WTC11 (cell line): ENCODE results near the gene INF2. TPM values are rescaled to one million over a fixed set of nuclear protein-coding genes. Genes with fewer than 3 reads are reported as not detected.

Source experiments
- ATAC-seq: fragments of 200-7000 bp; cut with Tn5 transposase; 2 replicates; pipeline ENCODE4 v1.10.0; 2021; ENCODE audit warnings: mild to moderate bottlenecking, moderate library complexity
- CTCF ChIA-PET: fragments of 300-600 bp; sonication (Branson Sonifier 250); formaldehyde crosslinking; loops from one replicate; lab custom pipeline; 2021; ENCODE audit warnings: antibody characterized with exemption; lab: Charles Lee
- POLR2A ChIA-PET: fragments of 350-600 bp; sonication (Branson Sonifier 250); formaldehyde crosslinking; loops from one replicate; lab custom pipeline; 2021; ENCODE audit warnings: antibody characterized with exemption; lab: Charles Lee
- DNase-seq: peaks from one replicate; pipeline ENCODE4 v3.0.0; 2021; ENCODE audit warnings: low spot score
- H3K27ac Mint-ChIP-seq: 2 replicates; pipeline ENCODE4 v1.8.0; 2021; ENCODE audit warnings: mixed read lengths
- H3K27me3 Mint-ChIP-seq: 2 replicates; pipeline ENCODE4 v1.8.0; 2021; ENCODE audit warnings: low read depth, mild to moderate bottlenecking, moderate library complexity, mixed read lengths
- H3K36me3 Mint-ChIP-seq: 2 replicates; pipeline ENCODE4 v1.8.0; 2021; ENCODE audit warnings: mixed read lengths
- H3K4me1 Mint-ChIP-seq: 2 replicates; pipeline ENCODE4 v1.8.0; 2022; ENCODE audit warnings: mixed read lengths
- H3K4me3 Mint-ChIP-seq: 2 replicates; pipeline ENCODE4 v1.8.0; 2021; ENCODE audit warnings: mild to moderate bottlenecking, moderate library complexity, mixed read lengths
- H3K9me3 Mint-ChIP-seq: 2 replicates; pipeline ENCODE4 v1.8.0; 2021; ENCODE audit warnings: mixed read lengths
- CREM ChIP-seq: sonication (generic); formaldehyde crosslinking; IDR thresholded peaks from 2 replicates; pipeline ENCODE4 v1.8.1; 2022; ENCODE audit warnings: mild to moderate bottlenecking, missing genetic modification reagents, moderate library complexity
- ESRRA ChIP-seq: sonication (generic); formaldehyde crosslinking; IDR thresholded peaks from 2 replicates; pipeline ENCODE4 v1.8.1; 2022; ENCODE audit warnings: mild to moderate bottlenecking, missing genetic modification reagents, borderline replicate concordance
- FOXP4 ChIP-seq: sonication (generic); formaldehyde crosslinking; IDR thresholded peaks from 2 replicates; pipeline ENCODE4 v1.8.0; 2022; ENCODE audit warnings: mild to moderate bottlenecking, missing genetic modification reagents
- GABPB1 ChIP-seq: sonication (generic); formaldehyde crosslinking; IDR thresholded peaks from 2 replicates; pipeline ENCODE4 v1.8.1; 2023; ENCODE audit warnings: mild to moderate bottlenecking, missing genetic modification reagents
- GTF2I ChIP-seq: fragments of 250-450 bp; sonication (Bioruptor Pico); conservative IDR thresholded peaks from 2 replicates; pipeline ENCODE4 v1.4.0; 2021; ENCODE audit warnings: mild to moderate bottlenecking
- MLX ChIP-seq: sonication (generic); formaldehyde crosslinking; IDR thresholded peaks from 2 replicates; pipeline ENCODE4 v1.8.1; 2023; ENCODE audit warnings: mild to moderate bottlenecking, missing genetic modification reagents, moderate library complexity
- MYBL2 ChIP-seq: sonication (generic); formaldehyde crosslinking; IDR thresholded peaks from 2 replicates; pipeline ENCODE4 v1.8.1; 2023; ENCODE audit warnings: mild to moderate bottlenecking, moderate library complexity, missing genetic modification reagents
- NFYB ChIP-seq: sonication (generic); formaldehyde crosslinking; conservative IDR thresholded peaks from 2 replicates; pipeline ENCODE4 v1.8.0; 2022; ENCODE audit warnings: low read depth, missing genetic modification reagents
- OVOL2 ChIP-seq: fragments of 250-450 bp; sonication (Bioruptor Pico); IDR thresholded peaks from 2 replicates; pipeline ENCODE4 v1.9.0; 2021; ENCODE audit warnings: mild to moderate bottlenecking, borderline replicate concordance
- SP1 ChIP-seq: sonication (generic); formaldehyde crosslinking; conservative IDR thresholded peaks from 2 replicates; pipeline ENCODE4 v1.8.1; 2022; ENCODE audit warnings: missing genetic modification reagents
- TCF7 ChIP-seq: sonication (generic); formaldehyde crosslinking; IDR thresholded peaks from 2 replicates; pipeline ENCODE4 v1.8.0; 2022; ENCODE audit warnings: mild to moderate bottlenecking, low read depth, missing genetic modification reagents, moderate library complexity
- TEAD1 ChIP-seq: sonication (generic); formaldehyde crosslinking; IDR thresholded peaks from 2 replicates; pipeline ENCODE4 v1.8.0; 2022; ENCODE audit warnings: mild to moderate bottlenecking, missing genetic modification reagents
- TP53 ChIP-seq: sonication (generic); formaldehyde crosslinking; IDR thresholded peaks from 2 replicates; pipeline ENCODE4 v1.8.1; 2023; ENCODE audit warnings: mild to moderate bottlenecking, missing genetic modification reagents
- ZNF219 ChIP-seq: sonication (generic); formaldehyde crosslinking; IDR thresholded peaks from 2 replicates; pipeline ENCODE4 v1.8.0; 2023; ENCODE audit warnings: missing genetic modification reagents, mild to moderate bottlenecking, borderline replicate concordance
- ZNF263 ChIP-seq: sonication (generic); formaldehyde crosslinking; IDR thresholded peaks from 2 replicates; pipeline ENCODE4 v1.8.1; 2022; ENCODE audit warnings: low read depth, mild to moderate bottlenecking, moderate library complexity, missing genetic modification reagents
- total RNA-seq: library from RNA; stranded (reverse); gene quantifications from 3 replicates; pipeline ENCODE4 v1.2.3, GENCODE V29; 2021
- TF ChIP-seq, protein P1 (sequence below): sonication (generic); formaldehyde crosslinking; IDR thresholded peaks from 2 replicates; pipeline ENCODE4 v1.8.1; 2023; ENCODE audit warnings: mild to moderate bottlenecking, missing genetic modification reagents
- TF ChIP-seq, protein P2 (sequence below): sonication (generic); formaldehyde crosslinking; IDR thresholded peaks from 2 replicates; pipeline ENCODE4 v1.8.0; 2022; ENCODE audit warnings: mild to moderate bottlenecking, missing genetic modification reagents
- TF ChIP-seq, protein P3 (sequence below): sonication (generic); formaldehyde crosslinking; IDR thresholded peaks from 2 replicates; pipeline ENCODE4 v1.8.1; 2023; ENCODE audit warnings: mild to moderate bottlenecking, missing genetic modification reagents, borderline replicate concordance

Gene INF2
- total RNA-seq, 1 experiment from 2014 or later: 82.4 TPM

GRCh38 chr14:104757681-104758392 is 68.4 kb downstream of the INF2 start:
- H3K27me3 Mint-ChIP-seq: no peaks in the 10 kb centered on the region; the same call in 1 of the 2 replicates
- H3K36me3 Mint-ChIP-seq: peaks cover 29% of the 10 kb centered on the region
- DNase-seq (no peak), ATAC-seq (no peak)
- no peak overlapping the region for H3K4me3 Mint-ChIP-seq
- CTCF ChIA-PET: interaction anchor here (0.8 to 1.4 kb wide), 3 partner anchors 26 to 69 kb away, joined by 3 to 6 read pairs (median 4); no protein-coding TSS in a partner anchor
- peaks cover 18% of the 10 kb centered on the region for H3K4me1 Mint-ChIP-seq
- H3K9me3 Mint-ChIP-seq: no peaks in the 10 kb centered on the region
- no peak overlapping the region for H3K27ac Mint-ChIP-seq
- TF ChIP-seq GTF2I (CRISPR knock-in tag): no peak
- TF ChIP-seq, all 79 proteins: peak for 0
- POLR2A ChIA-PET: no interaction called here

GRCh38 chr14:104758981-104759969 is 69.9 kb downstream of the INF2 start:
- TF ChIP-seq GABPB1 (CRISPR knock-in tag): no peak
- TF ChIP-seq, protein P1, sequence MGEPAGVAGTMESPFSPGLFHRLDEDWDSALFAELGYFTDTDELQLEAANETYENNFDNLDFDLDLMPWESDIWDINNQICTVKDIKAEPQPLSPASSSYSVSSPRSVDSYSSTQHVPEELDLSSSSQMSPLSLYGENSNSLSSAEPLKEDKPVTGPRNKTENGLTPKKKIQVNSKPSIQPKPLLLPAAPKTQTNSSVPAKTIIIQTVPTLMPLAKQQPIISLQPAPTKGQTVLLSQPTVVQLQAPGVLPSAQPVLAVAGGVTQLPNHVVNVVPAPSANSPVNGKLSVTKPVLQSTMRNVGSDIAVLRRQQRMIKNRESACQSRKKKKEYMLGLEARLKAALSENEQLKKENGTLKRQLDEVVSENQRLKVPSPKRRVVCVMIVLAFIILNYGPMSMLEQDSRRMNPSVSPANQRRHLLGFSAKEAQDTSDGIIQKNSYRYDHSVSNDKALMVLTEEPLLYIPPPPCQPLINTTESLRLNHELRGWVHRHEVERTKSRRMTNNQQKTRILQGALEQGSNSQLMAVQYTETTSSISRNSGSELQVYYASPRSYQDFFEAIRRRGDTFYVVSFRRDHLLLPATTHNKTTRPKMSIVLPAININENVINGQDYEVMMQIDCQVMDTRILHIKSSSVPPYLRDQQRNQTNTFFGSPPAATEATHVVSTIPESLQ (CRISPR knock-in tag): no peak
- no peak for TF ChIP-seq FOXP4 (CRISPR knock-in tag)
- TF ChIP-seq SP1 (CRISPR knock-in tag): no peak
- no peak for TF ChIP-seq CREM (CRISPR knock-in tag)
- TF ChIP-seq, protein P2, sequence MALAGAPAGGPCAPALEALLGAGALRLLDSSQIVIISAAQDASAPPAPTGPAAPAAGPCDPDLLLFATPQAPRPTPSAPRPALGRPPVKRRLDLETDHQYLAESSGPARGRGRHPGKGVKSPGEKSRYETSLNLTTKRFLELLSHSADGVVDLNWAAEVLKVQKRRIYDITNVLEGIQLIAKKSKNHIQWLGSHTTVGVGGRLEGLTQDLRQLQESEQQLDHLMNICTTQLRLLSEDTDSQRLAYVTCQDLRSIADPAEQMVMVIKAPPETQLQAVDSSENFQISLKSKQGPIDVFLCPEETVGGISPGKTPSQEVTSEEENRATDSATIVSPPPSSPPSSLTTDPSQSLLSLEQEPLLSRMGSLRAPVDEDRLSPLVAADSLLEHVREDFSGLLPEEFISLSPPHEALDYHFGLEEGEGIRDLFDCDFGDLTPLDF (CRISPR knock-in tag): no peak
- TF ChIP-seq, protein P3, sequence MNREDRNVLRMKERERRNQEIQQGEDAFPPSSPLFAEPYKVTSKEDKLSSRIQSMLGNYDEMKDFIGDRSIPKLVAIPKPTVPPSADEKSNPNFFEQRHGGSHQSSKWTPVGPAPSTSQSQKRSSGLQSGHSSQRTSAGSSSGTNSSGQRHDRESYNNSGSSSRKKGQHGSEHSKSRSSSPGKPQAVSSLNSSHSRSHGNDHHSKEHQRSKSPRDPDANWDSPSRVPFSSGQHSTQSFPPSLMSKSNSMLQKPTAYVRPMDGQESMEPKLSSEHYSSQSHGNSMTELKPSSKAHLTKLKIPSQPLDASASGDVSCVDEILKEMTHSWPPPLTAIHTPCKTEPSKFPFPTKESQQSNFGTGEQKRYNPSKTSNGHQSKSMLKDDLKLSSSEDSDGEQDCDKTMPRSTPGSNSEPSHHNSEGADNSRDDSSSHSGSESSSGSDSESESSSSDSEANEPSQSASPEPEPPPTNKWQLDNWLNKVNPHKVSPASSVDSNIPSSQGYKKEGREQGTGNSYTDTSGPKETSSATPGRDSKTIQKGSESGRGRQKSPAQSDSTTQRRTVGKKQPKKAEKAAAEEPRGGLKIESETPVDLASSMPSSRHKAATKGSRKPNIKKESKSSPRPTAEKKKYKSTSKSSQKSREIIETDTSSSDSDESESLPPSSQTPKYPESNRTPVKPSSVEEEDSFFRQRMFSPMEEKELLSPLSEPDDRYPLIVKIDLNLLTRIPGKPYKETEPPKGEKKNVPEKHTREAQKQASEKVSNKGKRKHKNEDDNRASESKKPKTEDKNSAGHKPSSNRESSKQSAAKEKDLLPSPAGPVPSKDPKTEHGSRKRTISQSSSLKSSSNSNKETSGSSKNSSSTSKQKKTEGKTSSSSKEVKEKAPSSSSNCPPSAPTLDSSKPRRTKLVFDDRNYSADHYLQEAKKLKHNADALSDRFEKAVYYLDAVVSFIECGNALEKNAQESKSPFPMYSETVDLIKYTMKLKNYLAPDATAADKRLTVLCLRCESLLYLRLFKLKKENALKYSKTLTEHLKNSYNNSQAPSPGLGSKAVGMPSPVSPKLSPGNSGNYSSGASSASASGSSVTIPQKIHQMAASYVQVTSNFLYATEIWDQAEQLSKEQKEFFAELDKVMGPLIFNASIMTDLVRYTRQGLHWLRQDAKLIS (CRISPR knock-in tag): no peak
- Mint-ChIP-seq H3K9me3 (no peaks in the 10 kb centered on the region), H3K27ac (no peak overlapping the region), H3K27me3 (no peaks in the 10 kb centered on the region; the same call in 1 of the 2 replicates), H3K4me1 (peaks cover 10% of the 10 kb centered on the region), H3K36me3 (peaks cover 29% of the 10 kb centered on the region), H3K4me3 (no peak overlapping the region)
- no peak for DNase-seq
- no peak for ATAC-seq
- CTCF ChIA-PET: interaction anchor here (0.7 to 3.7 kb wide), 3 partner anchors 9 to 67 kb away, joined by 4 to 12 read pairs (median 10); no protein-coding TSS in a partner anchor
- POLR2A ChIA-PET: interaction anchor here (1.3 kb wide), 1 partner anchor 10 kb away, joined by 3 read pairs; no protein-coding TSS in a partner anchor

DNA sequence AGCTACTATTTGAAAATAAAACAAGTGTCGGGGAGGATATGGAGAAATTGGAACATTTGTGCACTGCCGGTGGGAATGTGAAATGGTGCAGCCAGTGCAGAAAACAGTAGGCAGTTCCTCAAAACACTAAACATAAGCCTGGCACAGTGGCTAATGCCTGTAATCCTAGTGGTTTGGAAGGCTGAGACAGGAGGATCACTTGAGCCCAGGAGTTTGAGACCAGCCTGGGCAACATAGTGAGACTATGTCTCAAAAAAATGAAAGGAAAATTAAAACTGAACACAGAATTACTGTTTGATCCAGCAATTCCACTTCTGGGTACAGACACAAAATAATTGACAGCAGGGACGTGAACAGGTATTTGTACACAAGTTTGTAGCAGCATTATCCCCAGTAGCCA is 76.1 kb downstream of the INF2 start:
- ChIA-PET CTCF (interaction anchor here (2.3 kb wide), 1 partner anchor 12 kb away, joined by 8 read pairs; the partner anchor contains the start of gene SIVA1), POLR2A (no interaction called here)
- H3K4me3 Mint-ChIP-seq: no peak overlapping the region; the same call in 1 of the 2 replicates
- peaks cover 11% of the 10 kb centered on the region for H3K9me3 Mint-ChIP-seq
- DNase-seq (no peak), ATAC-seq (no peak)
- H3K36me3 Mint-ChIP-seq: peaks cover 16% of the 10 kb centered on the region
- no peaks in the 10 kb centered on the region; the same call in 1 of the 2 replicates for H3K27me3 Mint-ChIP-seq
- peaks cover 26% of the 10 kb centered on the region for H3K4me1 Mint-ChIP-seq
- TF ChIP-seq TP53: no peak
- TF ChIP-seq MLX (CRISPR knock-in tag): no peak
- TF ChIP-seq ZNF263 (CRISPR knock-in tag): no peak
- TF ChIP-seq TCF7 (CRISPR knock-in tag): no peak
- no peak for TF ChIP-seq ESRRA
- no peak for TF ChIP-seq TEAD1 (CRISPR knock-in tag)
- TF ChIP-seq OVOL2 (CRISPR knock-in tag): no peak
- TF ChIP-seq MYBL2 (CRISPR knock-in tag): no peak
- TF ChIP-seq NFYB (CRISPR knock-in tag): no peak
- TF ChIP-seq ZNF219: no peak
- H3K27ac Mint-ChIP-seq: no peak overlapping the region
